Heart right ventricle (tissue), 16 donors: ENCODE results near the gene TRMU. TPM values are rescaled to one million over a fixed set of nuclear protein-coding genes. Genes with fewer than 3 reads are reported as not detected.

Source experiments
- ATAC-seq, 8 donors: fragments of 200-7000 bp; cut with Tn5 transposase; one replicate each; pipeline ENCODE4 v1.9.1; 2020; ENCODE audit warnings: mild to moderate bottlenecking in 8 of 8, moderate library complexity in 8 of 8, moderate number of reproducible peaks in 1 of 8
- DNase-seq, 2 donors: peaks; one replicate each; pipeline ENCODE4 v3.0.0-alpha.2; 2020
- H3K27ac ChIP-seq, 10 donors: fragments of 200-600 bp; sonication (generic) in 2 of 10; one replicate each; pipeline versions ENCODE4 v1.5.0 to v1.8.0; 2020 to 2022; ENCODE audit warnings: mild to moderate bottlenecking in 3 of 10
- H3K27me3 ChIP-seq, 7 donors: fragments of 200-600 bp; one replicate each; pipeline ENCODE4 v1.8.0; 2021 to 2022; ENCODE audit warnings: mild to moderate bottlenecking in 2 of 7
- H3K36me3 ChIP-seq, 9 donors: fragments of 200-600 bp; sonication (generic) in 1 of 9; one replicate each; pipeline versions ENCODE4 v1.5.0 to v1.8.0; 2020 to 2022; ENCODE audit warnings: mild to moderate bottlenecking in 2 of 9
- H3K4me1 ChIP-seq, 9 donors: fragments of 200-600 bp; sonication (generic) in 1 of 9; one replicate each; pipeline versions ENCODE4 v1.5.0 to v1.8.0; 2020 to 2022; ENCODE audit warnings: mild to moderate bottlenecking in 4 of 9
- H3K4me3 ChIP-seq, 10 donors: fragments of 200-600 bp; sonication (generic) in 2 of 10; one replicate each; pipeline versions ENCODE4 v1.5.0 to v1.8.0; 2020 to 2022; ENCODE audit warnings: mild to moderate bottlenecking in 7 of 10, moderate library complexity in 2 of 10
- H3K9me3 ChIP-seq, 11 donors: fragments of 200-600 bp in 10 of 11; sonication (generic) in 2 of 11; one replicate each; pipeline versions ENCODE4 v1.5.0 to v1.8.0; 2013 to 2022; ENCODE audit warnings: mild to moderate bottlenecking in 2 of 11, control low read depth in 1 of 11, moderate library complexity in 1 of 11
- CTCF ChIP-seq, 9 donors: fragments of 200-600 bp; sonication (generic) in 2 of 9; IDR thresholded peaks; one replicate each; pipeline versions ENCODE4 v1.5.0 to v1.8.0; 2021 to 2022; ENCODE audit warnings: antibody characterized with exemption in 9 of 9, mild to moderate bottlenecking in 5 of 9, moderate library complexity in 1 of 9
- WGBS, 2 donors: extraction: QIAGEN DNeasy Blood & Tissue Kit; methylation state at CpG; one replicate each; pipeline ENCODE4 v1.1.7; 2013; ENCODE audit warnings: inconsistent platforms in 1 of 2; 5-methylcytosine and 5-hydroxymethylcytosine counted together
- intact Hi-C, 10 donors: fragments of 100-400 bp; cut with DNase I; formaldehyde crosslinking; loops; one replicate each; pipeline versions ENCODE4 v1.11.1 to v1.14.2; 2022
- polyA plus RNA-seq, 2 donors: library from polyadenylated mRNA; stranded (reverse); fragments of 200-250 nt; gene quantifications; one replicate each; pipeline ENCODE4 v1.2.3, GENCODE V29; 2013
- total RNA-seq, 10 donors: library from RNA; stranded (reverse); fragmentation: NEBNext Ultra II Directional in 3 of 10; extraction: Animal tissue kit (Norgen Biotek cat#: 25700) in 3 of 10; gene quantifications; one replicate each; pipeline versions ENCODE4 v1.2.1 to v1.2.4, GENCODE V29; 2021 to 2023
- donor health status: Arrhythmogenic right ventricular cardiomyopathy.
- donor health status: ischemic (EF 13 %, LVEDD 7.1; RV severe dilation, severe dysfunction).
- donor health status: healthy with polysubstance abuse.
- donor health status: DM: no; HTN: yes; CAD: no.
- donor health status: DM: no; HTN: no; CAD: no.
- donor health status: ischemic (EF 25% LVEDD 6.9; RV normal size, moderate dysfunction).
- donor health status: ischemic (EF 25% LVEDD 5.7; RV mildly dilated, moderate dysfunction).
- donor health status: healthy.
- donor health status: DM: yes; HTN: yes; CAD: no.
- donor health status: Ischemic cardiomyopathy.
- donor health status: ischemic (EF 35%, LVEDD 5.7; RV mildly dilated, moderate dysfunction).
- donor health status: nonischemic (EF 11% LVEDD 7.7; RV severe dilation, severe dysfunction).
- donor health status: DM: yes; HTN: yes; CAD: no.
- donor health status: PGD.
- donor health status: ischemic (EF 29% LVEDD 5.4; RV normal size, mild dysfunction).
- donor health status: nonischemic (EF 23%, LVEDD 6.1; RV moderate dilation, normal function).

The TRMU gene
- total and polyA plus RNA-seq, 12 donors = 22.1 to 80.5 (median 31.1) TPM

- DNase-seq (no peak), ATAC-seq (no peak)
- Histone ChIP-seq H3K9me3 (no peaks in the 10 kb centered on the region), H3K36me3 (peaks cover 0 to 94% (median 33%) of the 10 kb centered on the region in 9 donors), H3K4me3 (no peak overlapping the region), H3K4me1 (peaks cover 3 to 52% (median 18%) of the 10 kb centered on the region in 9 donors), H3K27ac (peak overlapping the region in 8 of 10 donors; percentile 53 to 80 (median 66)), H3K27me3 (no peaks in the 10 kb centered on the region)
- intact Hi-C loops = loop anchor here in 2 of 10 donors (10.0 kb wide), 2 partner anchors 330 to 380 kb away; partner anchors contain the start of gene CERK (in 1 of the 2)
- 69 to 80% methylated on average over 21 of the region's 21 CpGs for WGBS, 2 donors
- no peak for TF ChIP-seq CTCF (IDR thresholded peaks at IDR 0.05)
These were observed 18.9 kb downstream of the TRMU start for GRCh38 chr22:46354176-46354992.

DNA sequence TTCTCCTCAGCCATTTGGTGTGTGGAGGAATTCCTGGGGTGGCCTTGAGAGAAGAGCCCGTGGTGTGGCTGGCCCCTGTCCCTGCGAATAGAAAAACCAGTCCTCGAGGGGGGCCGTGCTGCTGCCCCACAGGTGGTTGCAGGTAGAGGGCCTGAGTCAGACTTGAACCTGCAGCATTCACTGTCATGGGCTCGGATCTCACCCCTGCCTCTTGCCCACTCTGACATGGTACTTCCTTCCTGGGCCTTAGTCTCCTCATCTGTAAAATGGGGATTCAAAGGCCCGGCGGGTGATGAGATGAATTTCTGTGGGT, 19.4 kb downstream of the TRMU start:
- ATAC-seq (no peak), DNase-seq (no peak)
- TF ChIP-seq CTCF (IDR thresholded peaks at IDR 0.05) = no peak
- intact Hi-C loops = loop anchor here in 2 of 10 donors (10.0 kb wide), 2 partner anchors 330 to 380 kb away; partner anchors contain the start of gene CERK (in 1 of the 2)
- H3K27me3 ChIP-seq = no peaks in the 10 kb centered on the region
- peaks cover 3 to 46% (median 15%) of the 10 kb centered on the region in 9 donors for H3K4me1 ChIP-seq
- 83 to 89% methylated on average over 7 of the region's 7 CpGs for WGBS, 2 donors
- peaks cover 0 to under 1% (median 0%) of the 10 kb centered on the region in 11 donors for H3K9me3 ChIP-seq
- H3K27ac ChIP-seq = peak overlapping the region in 4 of 10 donors; percentile 66 to 80 (median 78)
- H3K36me3 ChIP-seq = peaks cover 0 to 89% (median 33%) of the 10 kb centered on the region in 9 donors
- no peak overlapping the region for H3K4me3 ChIP-seq

GRCh38 chr22:46355369-46355995, 20.0 kb downstream of the TRMU start:
- TF ChIP-seq CTCF (IDR thresholded peaks at IDR 0.05) = peak; percentile 38 to 82 (median 79)
- H3K27me3 ChIP-seq = no peaks in the 10 kb centered on the region
- H3K4me3 ChIP-seq = no peak overlapping the region
- intact Hi-C loops = loop anchor here in 2 of 10 donors (10.0 kb wide), 2 partner anchors 329 to 379 kb away; partner anchors contain the start of gene CERK (in 1 of the 2)
- H3K9me3 ChIP-seq = peaks cover 0 to 6% (median 0%) of the 10 kb centered on the region in 11 donors
- peak overlapping the region in 3 of 10 donors; percentile 23 to 44 (median 44) for H3K27ac ChIP-seq
- WGBS, 2 donors = 46 to 51% methylated on average over 22 of the region's 22 CpGs
- DNase-seq (peak; percentile 57 to 70), ATAC-seq (peak in 7 of 8 donors; percentile 18 to 57 (median 38))
- H3K36me3 ChIP-seq = peaks cover 0 to 83% (median 29%) of the 10 kb centered on the region in 9 donors
- H3K4me1 ChIP-seq = peaks cover 3 to 41% (median 15%) of the 10 kb centered on the region in 9 donors

DNA sequence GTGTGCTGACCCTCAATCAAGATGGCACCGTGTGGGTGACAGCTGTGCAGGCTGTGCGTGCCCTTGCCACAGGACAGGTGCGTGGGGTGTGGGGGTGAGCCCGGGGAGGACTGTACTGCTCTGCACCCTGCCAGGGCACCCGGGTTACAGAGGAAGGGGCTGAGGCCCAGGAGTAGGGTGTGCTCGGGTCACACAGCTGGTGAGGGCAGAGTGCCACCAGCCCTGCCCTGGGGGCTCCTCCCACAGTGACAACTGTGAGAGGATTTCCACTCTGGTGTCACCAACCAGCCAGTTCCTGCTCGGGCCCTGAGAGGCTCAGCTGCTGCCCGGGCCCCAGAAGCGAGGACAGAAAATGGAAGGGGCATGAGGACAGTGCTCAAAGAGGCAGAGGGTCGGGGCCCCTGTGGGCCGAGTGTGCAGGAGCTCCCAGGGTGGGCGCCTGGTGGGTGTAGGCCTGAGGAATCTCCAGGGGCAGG, 20.5 kb downstream of the TRMU start:
- Histone ChIP-seq H3K27me3 (no peaks in the 10 kb centered on the region), H3K9me3 (peaks cover 0 to 11% (median 0%) of the 10 kb centered on the region in 11 donors), H3K4me1 (peaks cover 3 to 38% (median 15%) of the 10 kb centered on the region in 9 donors), H3K4me3 (no peak overlapping the region), H3K36me3 (peaks cover 0 to 78% (median 25%) of the 10 kb centered on the region in 9 donors), H3K27ac (peak overlapping the region in 3 of 10 donors; percentile 23 to 44 (median 44))
- TF ChIP-seq CTCF (IDR thresholded peaks at IDR 0.05) = no peak
- WGBS, 2 donors = 75 to 85% methylated on average over 12 of the region's 12 CpGs
- peak in 1 of 8 donors; percentile 3 for ATAC-seq
- no peak for DNase-seq
- intact Hi-C loops = loop anchor here in 2 of 10 donors (10.0 kb wide), 2 partner anchors 329 to 379 kb away; partner anchors contain the start of gene CERK (in 1 of the 2)
